ENCODE results near the gene ACER3.
"Not testable (repeated sequence)": the region's sequence is repeated elsewhere in the genome, so short reads cannot be mapped to it uniquely, and the experiment has no call there.

Gene ACER3

DNA sequence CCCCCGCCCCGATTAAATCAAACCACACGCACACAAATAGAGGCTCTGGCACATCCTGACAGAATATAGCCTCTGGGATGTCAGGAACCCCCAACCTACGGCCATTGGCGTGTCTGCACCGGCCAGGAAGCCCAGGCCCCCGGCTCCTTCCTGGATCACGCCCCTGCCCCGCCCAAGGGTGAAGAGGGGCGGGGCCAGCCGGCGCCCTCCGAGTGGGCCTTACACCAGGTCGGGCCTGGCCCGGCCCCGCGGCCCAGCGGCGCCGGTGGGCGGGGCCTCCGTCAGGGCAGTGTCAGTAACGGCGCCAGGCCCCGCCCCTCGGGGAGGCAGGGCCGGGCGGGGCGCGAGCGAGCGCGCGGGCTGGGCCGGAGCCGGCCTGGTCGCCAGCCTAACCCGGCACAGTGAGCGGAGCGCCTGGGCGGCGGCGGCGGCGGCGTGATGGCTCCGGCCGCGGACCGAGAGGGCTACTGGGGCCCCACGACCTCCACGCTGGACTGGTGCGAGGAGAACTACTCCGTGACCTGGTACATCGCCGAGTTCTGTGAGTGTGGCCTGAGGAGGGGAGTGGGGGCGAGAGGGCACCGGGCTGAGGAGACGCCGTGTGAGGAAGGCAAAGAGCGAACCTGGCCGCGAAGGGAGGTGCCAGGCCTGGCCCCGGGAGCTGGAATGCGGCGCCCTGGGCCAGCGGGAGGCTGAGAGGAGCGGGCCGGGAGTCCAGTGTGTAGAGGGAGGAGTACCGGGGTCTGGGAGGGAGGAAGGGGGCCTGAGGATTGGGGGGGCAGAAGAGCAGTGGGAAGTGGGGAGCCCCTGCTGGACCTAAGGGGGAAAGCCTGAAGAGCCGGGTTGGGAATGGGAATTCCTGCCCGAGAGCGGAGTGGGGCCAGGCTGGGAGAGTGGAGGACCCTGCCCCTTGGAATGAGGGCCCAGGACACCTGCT is at the start of gene ACER3:
Gene ACER3, plus strand, starts transcription at position 380 of the 937 bp plus-strand sequence. Its CDS starts 59 bp downstream, at position 439.
- peak within 1 kb of the TSS; percentile 86 for H3K4me3 ChIP-seq (ENCODE audit: low read depth, low read length)

- no peak overlapping the region for H3K4me3 ChIP-seq (ENCODE audit: low read depth, low read length)
Observed at GRCh38 chr11:76811259-76811658, 49.5 kb upstream of the ACER3 start.

DNA sequence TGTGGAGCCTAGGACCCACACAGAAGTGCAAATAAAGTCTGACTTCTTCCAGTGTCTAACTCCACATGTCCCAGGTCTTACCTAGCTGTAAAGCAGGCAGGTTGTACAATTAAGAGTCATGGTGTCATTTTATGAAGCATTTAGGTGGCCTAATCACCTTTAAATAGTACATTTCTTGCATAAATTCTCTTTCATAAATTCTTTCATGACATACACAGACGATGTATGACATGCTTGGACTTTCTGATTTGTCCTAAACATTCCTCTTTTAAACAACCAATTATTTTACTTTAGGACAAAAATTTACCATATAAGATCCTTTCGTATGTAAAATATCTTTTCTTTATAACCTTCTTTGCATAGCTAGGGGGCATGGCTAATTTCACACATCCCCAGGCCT is 46.3 kb upstream of the ACER3 start:
- no peak overlapping the region for H3K4me3 ChIP-seq (ENCODE audit: low read depth, low read length)

GRCh38 chr11:76815678-76816077 is 45.0 kb upstream of the ACER3 start:
- not testable (repeated sequence) for H3K4me3 ChIP-seq (ENCODE audit: low read depth, low read length)

DNA sequence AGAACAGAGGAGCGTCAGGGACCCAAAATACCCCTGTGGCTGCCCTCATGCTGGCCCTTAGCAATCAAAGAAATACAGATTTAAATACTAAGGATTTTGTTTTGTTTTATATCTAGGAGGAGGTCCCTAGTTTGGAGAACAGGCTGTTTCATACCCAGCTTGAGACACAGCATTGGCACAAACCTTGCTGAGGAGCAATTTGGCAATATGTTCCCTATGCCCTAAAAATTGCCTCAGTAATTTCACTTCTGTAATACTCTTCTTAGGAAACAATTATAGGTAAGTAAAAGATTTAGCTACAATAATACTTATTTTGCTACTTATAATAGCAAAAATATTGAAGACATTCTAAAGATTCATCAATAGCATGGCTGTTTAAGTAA is 40.5 kb upstream of the ACER3 start:
- H3K4me3 ChIP-seq (ENCODE audit: low read depth, low read length): no peak overlapping the region

- not testable (repeated sequence) for H3K4me3 ChIP-seq (ENCODE audit: low read depth, low read length)
Observed at GRCh38 chr11:76821396-76821795, 39.3 kb upstream of the ACER3 start.

GRCh38 chr11:76822406-76822805 is 38.3 kb upstream of the ACER3 start:
- H3K4me3 ChIP-seq (ENCODE audit: low read depth, low read length): no peak overlapping the region

DNA sequence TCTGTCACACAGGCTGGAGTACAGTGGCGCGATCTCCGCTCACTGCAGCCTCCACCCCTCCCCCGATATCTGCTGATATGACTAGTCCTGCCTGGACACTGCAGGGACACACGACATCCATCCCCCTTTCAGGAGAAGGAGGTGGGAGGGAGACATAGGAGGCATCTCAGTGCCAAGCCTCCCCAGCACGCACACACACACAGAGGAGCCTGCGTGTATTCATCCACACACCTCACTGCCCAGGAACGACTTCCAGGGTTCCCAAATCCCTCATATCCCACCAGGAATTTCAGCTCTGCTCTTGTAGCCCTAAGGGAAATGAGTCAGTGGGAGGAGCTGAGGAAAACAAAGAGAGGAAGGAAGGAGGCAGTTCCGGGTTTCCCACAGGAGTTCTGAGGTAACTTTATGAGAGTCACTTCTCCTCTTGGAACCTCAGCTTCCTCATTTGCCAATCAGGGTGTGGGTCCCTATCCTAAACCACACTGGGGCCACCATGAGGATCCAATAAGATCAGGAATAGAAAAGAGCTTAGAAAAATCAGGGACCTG is 37.2 kb upstream of the ACER3 start:
- H3K4me3 ChIP-seq (ENCODE audit: low read depth, low read length): no peak overlapping the region

DNA sequence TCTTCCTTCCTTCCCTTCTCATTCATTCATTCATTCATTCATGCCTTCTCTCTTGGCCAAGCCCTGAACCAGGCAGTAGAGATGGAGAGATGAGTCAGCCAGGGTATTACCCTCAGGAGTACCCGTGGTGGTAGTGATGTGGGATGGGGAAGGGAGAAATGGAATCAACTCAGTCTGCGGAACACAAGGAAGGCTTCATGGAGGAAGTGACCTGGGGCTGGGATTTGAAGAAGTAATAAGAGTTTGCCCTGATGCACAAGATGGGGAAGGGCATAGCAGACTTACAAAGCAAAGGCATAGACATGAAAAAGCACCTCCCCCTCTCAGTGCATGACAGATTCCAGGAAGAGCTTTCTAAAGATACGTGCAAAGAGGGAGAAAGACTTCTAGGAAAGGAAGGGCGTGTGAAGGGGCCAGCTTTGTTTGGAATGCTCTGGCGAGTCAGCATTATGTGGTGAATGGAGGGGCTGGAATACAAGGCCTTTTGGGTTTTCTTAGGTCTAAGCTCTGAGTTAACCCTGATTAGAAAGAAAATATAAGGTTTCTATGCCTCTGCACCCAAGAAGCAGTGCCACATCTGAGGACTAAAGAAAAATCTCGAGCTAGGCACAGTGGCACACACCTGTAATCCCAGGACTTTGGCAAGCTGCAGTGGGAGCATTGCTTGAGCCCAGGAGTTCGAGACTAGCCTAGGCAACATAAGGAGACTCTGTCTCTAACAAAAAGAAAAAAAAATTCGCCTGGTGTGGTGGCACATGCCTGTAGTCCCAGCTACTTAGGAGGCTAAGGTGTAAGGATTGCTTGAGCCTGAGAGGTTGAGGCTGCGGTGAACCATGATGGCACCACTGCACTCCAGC is 36.4 kb upstream of the ACER3 start:
- H3K4me3 ChIP-seq (ENCODE audit: low read depth, low read length): no peak overlapping the region

DNA sequence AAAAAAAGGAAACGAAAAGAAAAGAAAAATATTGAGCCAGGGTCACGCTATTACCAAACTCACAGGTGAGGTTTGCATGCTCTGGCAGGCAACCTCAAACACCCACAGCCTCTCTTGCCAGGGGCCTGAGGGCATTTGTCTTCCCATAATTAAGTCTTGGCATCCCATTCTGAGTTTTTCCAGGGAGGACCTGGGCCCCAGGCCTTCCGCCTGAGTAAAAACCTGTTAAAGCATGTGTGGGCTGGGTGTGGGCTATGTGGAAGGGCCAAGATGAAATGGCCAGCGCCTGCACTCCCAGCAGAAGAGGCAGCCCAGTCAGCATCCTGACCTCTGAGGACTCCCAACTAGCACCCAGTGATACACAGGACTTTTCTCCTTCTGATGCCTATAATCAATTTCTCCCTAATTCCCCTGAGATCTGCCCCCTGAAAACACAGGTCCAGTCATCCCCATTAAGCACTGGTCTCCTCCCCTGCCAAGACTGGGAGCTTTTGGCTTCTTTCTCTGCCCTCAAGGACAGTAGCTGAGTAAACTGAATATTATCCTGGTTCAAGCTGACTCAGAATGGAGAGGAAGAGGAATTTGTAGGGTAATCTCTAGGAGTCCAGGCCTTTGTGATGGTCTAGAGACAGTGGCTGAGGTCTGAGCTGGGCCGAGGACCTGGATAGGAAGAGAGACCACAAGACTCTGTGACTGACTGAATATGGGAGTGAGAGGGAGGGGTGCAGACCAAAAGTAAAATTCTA is 35.6 kb upstream of the ACER3 start:
- no peak overlapping the region for H3K4me3 ChIP-seq (ENCODE audit: low read depth, low read length)

GRCh38 chr11:76825726-76826396 is 34.9 kb upstream of the ACER3 start:
- no peak overlapping the region for H3K4me3 ChIP-seq (ENCODE audit: low read depth, low read length)

- not testable (repeated sequence) for H3K4me3 ChIP-seq (ENCODE audit: low read depth, low read length)
Observed at GRCh38 chr11:76826508-76826907, 34.2 kb upstream of the ACER3 start.

- not testable (repeated sequence) for H3K4me3 ChIP-seq (ENCODE audit: low read depth, low read length)
Observed at GRCh38 chr11:76827005-76827404, 33.7 kb upstream of the ACER3 start.

DNA sequence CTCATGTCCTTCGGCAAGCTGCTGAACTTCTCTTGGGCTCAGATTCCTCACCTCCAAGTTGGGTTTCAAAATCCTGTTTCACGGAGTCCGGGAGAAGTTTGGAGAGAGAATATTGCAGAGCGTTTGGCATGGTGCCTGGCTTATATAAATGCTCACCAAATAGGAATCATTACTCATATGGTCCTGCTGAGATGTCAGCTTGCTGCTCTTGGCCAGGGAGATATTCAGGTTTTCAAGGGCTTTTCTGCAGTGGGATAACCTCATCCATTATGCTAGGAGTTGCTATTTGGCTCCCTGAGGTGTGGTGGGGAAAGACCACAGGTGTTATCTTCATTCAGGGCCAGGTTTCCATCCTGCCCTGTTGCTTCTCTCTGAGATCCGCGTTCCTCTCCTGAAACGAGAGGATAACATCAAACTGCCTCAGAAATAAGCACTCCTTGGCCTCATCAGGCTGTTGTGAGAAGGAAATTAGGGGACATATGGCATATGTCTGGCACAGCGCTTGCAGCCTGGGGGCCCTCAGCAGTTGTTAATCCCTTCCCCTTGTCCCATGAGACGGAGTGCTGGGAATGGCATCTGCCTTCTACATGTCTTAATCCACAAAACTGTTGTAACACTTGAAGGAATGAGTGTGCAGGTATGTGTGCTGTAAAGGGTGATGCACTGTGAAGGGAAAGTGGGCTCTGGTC is 29.9 kb upstream of the ACER3 start:
- no peak overlapping the region for H3K4me3 ChIP-seq (ENCODE audit: low read depth, low read length)

- H3K4me3 ChIP-seq (ENCODE audit: low read depth, low read length): no peak overlapping the region
Observed at GRCh38 chr11:76831686-76832310, 28.9 kb upstream of the ACER3 start.

- H3K4me3 ChIP-seq (ENCODE audit: low read depth, low read length): no peak overlapping the region
Observed at GRCh38 chr11:76832361-76832760, 28.4 kb upstream of the ACER3 start.

- H3K4me3 ChIP-seq (ENCODE audit: low read depth, low read length): no peak overlapping the region
Observed at GRCh38 chr11:76834151-76834550, 26.6 kb upstream of the ACER3 start.

DNA sequence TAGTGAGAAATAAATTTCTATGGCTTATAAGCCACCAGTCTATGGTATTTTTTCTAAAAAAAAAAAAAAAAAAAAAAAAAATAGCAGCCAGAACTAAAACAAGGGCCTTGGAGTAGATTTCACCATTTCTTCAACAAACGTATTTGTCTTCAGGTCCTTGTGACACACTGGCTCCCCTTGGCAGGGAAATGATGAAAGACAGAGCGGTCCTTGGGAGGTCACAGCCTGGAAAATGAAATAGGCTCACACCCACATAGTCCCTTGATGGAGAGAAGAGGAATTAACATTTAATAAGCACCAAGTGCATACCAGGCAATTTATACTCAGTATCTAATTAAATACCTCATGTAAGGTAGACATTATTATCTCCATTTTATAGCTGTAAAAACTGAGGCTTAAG is 25.7 kb upstream of the ACER3 start:
- H3K4me3 ChIP-seq (ENCODE audit: low read depth, low read length): no peak overlapping the region

- no peak overlapping the region for H3K4me3 ChIP-seq (ENCODE audit: low read depth, low read length)
Observed at GRCh38 chr11:76835928-76836612, 24.6 kb upstream of the ACER3 start.

Measured in iPS-11a (cell line).